ENCODE results near the gene DAP.

DAP gene

DNA sequence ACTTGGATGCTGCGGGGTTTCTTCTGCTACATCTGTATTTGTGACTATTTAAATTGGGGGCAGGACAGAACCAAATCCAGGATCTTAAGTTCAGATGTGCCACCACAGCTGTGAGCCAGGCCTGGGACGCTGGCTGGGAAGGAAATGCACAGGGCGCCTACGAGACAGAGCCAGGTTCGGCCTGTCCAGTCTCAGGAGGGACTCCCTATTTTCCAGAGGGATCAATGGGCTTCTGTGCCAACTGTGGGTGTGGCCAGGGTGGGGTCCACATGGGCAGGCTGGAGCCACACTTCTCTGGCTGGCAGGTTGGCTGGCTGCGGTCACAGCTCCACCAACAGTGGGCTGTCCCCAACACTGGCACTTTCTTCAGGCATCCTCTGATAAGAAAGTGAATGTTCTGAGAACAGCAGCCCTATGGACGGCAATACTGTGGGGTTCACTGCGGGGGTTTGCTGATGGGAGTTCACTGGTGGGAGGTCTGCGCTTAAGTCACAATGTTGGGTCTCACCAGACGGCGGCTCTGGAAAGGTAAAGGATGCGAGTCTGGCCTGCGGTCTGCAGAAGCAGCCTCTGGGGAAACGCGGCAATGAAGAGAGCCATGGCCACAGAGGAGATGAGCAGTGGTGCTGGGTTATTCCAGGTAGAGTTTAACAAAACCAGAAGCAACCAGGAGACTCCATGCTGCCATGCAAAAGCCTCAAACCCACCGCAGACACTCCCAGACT, 78.1 kb downstream of the DAP start:
- H3K27me3 ChIP-seq (ENCODE audit: control insufficient read depth in 1 of 2, insufficient read depth in 2 of 2, low read length in 2 of 2) = no peaks in the 10 kb centered on the region
- no peaks in the 10 kb centered on the region for H3K9me3 ChIP-seq (ENCODE audit: low read length)
- no peak overlapping the region for H3K4me3 ChIP-seq (ENCODE audit: low read depth in 1 of 2, low read length in 2 of 2)
- H3K9ac ChIP-seq (ENCODE audit: low read length) = no peak overlapping the region
- H3K4me1 ChIP-seq (ENCODE audit: insufficient read depth, low read length) = no peaks in the 10 kb centered on the region
- H3K27ac ChIP-seq (ENCODE audit: low read depth, low read length) = no peak overlapping the region
- peaks cover 44% of the 10 kb centered on the region for H3K36me3 ChIP-seq (ENCODE audit: insufficient read depth, low read length)

DNA sequence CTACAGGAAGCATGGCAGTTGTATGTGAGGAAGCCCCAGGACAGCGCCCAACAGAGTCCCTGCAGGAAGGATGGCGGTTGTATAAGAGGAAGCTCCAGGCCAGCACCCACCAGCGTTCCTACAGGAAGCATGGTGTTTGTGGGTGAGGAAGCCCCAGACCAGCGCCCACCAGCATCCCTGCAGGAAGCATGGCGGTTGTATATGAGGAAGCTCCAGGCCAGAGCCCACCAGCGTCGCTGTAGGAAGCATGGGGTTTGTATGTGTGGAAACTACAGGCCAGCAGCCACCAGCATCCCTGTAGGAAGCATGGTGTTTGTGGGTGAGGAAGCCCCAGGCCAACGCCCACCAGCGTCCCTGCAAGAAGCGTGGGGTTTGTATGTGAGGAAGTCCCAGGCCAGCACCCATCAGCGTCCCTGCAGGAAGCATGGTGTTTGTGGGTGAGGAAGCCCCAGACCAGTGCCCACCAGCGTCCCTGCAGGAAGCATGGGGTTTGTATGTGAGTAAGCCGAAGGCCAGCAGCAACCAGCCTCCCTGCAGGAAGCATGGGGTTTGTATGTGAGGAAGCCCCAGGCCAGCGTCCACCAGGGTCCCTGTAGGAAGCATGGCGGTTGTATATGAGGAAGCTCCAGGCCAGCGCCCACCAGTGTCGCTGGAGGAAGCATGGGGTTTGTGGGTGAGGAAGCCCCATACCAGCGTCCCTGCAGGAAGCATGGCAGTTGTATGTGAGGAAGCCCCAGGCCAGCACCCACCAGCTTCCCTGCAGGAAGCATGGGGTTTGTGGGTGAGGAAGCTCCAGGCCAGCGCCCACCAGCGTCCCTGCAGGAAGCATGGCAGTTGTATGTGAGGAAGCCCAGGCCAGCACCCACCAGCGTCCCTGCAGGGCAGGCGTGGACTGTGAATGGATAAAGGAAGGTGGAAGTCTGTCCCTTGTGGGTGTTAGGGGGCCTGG, 79.0 kb downstream of the DAP start:
- no peak overlapping the region for H3K4me3 ChIP-seq (ENCODE audit: low read depth in 1 of 2, low read length in 2 of 2)
- H3K27ac ChIP-seq (ENCODE audit: low read depth, low read length) = no peak overlapping the region
- H3K36me3 ChIP-seq (ENCODE audit: insufficient read depth, low read length) = peaks cover 48% of the 10 kb centered on the region
- no peaks in the 10 kb centered on the region for H3K4me1 ChIP-seq (ENCODE audit: insufficient read depth, low read length)
- no peaks in the 10 kb centered on the region for H3K9me3 ChIP-seq (ENCODE audit: low read length)
- H3K27me3 ChIP-seq (ENCODE audit: control insufficient read depth in 1 of 2, insufficient read depth in 2 of 2, low read length in 2 of 2) = no peaks in the 10 kb centered on the region
- no peak overlapping the region for H3K9ac ChIP-seq (ENCODE audit: low read length)

DNA sequence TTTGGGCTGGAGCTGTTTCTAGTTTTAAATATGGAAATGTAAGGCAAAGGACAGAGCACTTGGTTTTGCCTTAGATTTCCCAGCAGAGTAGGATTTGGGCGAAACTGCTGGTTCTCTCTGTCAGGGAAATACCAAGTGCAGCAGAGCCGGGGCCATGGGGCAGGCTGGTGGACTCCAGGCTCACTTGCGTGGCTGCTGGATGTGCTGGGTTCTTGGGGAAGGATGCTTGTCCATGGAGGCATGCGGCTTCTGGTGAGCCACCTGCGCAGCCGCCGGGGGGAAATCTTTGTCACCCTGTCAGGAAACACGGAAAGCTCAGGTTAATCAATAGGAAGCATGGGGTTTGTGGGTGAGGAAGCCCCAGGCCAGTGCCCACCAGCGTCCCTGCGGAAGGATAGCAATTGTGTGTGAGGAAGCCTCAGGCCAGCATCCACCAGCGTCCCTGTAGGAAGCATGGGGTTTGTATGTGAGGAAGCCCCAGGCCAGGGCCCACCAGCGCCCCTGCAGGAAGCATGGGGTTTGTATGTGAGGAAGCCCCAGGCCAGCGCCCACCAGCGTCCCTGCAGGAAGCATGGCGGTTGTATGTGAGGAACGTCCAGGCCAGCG, 80.1 kb downstream of the DAP start:
- peaks cover 48% of the 10 kb centered on the region for H3K36me3 ChIP-seq (ENCODE audit: insufficient read depth, low read length)

DNA sequence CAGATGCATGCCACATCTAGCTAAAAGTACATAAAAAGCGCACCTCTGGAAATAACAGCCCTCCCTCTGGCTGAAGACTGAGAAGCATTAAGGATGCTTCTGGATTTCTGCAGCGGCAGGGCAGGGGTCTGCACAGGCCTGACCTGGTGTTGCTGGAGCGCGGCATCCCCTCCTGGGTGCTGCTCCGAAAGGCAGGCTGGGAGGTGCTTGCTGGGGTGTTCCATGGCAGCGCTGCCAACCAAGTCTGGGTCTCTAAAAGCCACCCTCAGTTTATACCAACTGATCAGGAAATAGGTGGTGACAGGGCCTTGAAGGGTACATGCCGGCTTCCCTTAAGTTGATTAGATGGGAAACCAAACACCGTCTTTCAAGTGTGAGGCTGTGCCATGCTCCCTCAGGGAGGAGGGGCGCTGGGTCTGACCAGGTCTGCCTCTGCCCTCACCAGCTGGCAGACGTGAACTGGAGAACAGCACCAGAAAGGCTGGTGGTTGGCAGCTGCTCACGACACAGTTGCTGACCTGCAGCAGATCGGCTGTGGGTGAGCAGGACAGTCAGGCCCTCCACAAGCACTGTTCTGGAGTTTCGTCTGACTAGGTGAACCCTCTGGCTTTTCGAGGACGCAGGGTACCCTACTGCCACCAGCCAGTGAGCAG, 81.6 kb downstream of the DAP start:
- H3K4me3 ChIP-seq (ENCODE audit: low read depth in 1 of 2, low read length in 2 of 2) = no peak overlapping the region
- no peaks in the 10 kb centered on the region for H3K9me3 ChIP-seq (ENCODE audit: low read length)
- no peak overlapping the region for H3K9ac ChIP-seq (ENCODE audit: low read length)
- H3K36me3 ChIP-seq (ENCODE audit: insufficient read depth, low read length) = peaks cover 48% of the 10 kb centered on the region
- H3K27ac ChIP-seq (ENCODE audit: low read depth, low read length) = no peak overlapping the region
- no peaks in the 10 kb centered on the region for H3K4me1 ChIP-seq (ENCODE audit: insufficient read depth, low read length)
- H3K27me3 ChIP-seq (ENCODE audit: control insufficient read depth in 1 of 2, insufficient read depth in 2 of 2, low read length in 2 of 2) = no peaks in the 10 kb centered on the region

More for the DNA sequence above, 80.1 kb downstream of the DAP start:
- Histone ChIP-seq H3K9me3 (ENCODE audit: low read length) (no peaks in the 10 kb centered on the region), H3K4me3 (ENCODE audit: low read depth in 1 of 2, low read length in 2 of 2) (no peak overlapping the region), H3K27me3 (ENCODE audit: control insufficient read depth in 1 of 2, insufficient read depth in 2 of 2, low read length in 2 of 2) (no peaks in the 10 kb centered on the region), H3K27ac (ENCODE audit: low read depth, low read length) (no peak overlapping the region), H3K4me1 (ENCODE audit: insufficient read depth, low read length) (no peaks in the 10 kb centered on the region), H3K9ac (ENCODE audit: low read length) (no peak overlapping the region)

DNA sequence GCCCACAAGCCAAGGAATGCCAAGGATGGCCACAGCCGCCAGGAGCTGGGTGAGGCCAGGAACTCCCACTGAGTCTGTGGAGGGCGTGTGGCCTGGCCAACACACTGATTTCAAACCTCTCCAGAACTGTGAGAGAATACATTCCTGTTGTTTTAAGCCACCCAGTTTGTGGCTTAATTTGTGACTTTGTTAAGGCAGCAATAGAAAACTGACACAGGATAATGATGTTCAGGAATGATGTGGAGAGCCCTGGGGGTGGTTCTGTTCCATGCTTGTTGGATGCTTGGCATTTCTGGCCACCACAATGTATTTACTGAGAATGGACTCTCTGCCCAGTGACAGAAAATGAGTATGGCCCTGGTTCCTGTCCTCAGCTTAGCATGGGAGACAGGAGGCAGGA, 82.8 kb downstream of the DAP start:
- Histone ChIP-seq H3K27ac (ENCODE audit: low read depth, low read length) (no peak overlapping the region), H3K27me3 (ENCODE audit: control insufficient read depth in 1 of 2, insufficient read depth in 2 of 2, low read length in 2 of 2) (no peaks in the 10 kb centered on the region), H3K9ac (ENCODE audit: low read length) (no peak overlapping the region), H3K9me3 (ENCODE audit: low read length) (no peaks in the 10 kb centered on the region), H3K4me3 (ENCODE audit: low read depth in 1 of 2, low read length in 2 of 2) (no peak overlapping the region), H3K36me3 (ENCODE audit: insufficient read depth, low read length) (peaks cover 46% of the 10 kb centered on the region), H3K4me1 (ENCODE audit: insufficient read depth, low read length) (no peaks in the 10 kb centered on the region)

DNA sequence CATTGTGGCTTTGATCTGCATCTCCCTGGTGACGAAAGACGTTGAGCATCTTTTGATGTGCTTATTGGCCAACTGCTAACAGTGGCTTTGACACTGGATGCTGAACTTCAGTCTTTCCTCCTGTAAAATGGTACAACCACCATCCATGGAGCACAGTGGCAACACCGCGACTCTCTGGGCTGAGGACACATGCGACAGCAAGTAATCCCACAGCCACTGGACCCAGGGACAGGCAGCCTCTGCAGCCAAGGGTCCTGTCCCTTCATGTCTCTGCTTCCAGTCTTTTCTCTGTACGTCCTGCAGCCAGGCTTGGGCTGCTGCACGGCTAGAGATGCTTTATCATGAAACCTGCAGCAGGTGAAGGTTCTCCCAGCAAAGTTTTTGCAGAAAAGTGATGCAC, 83.5 kb downstream of the DAP start:
- Histone ChIP-seq H3K27ac (ENCODE audit: low read depth, low read length) (no peak overlapping the region), H3K4me1 (ENCODE audit: insufficient read depth, low read length) (no peaks in the 10 kb centered on the region), H3K27me3 (ENCODE audit: control insufficient read depth in 1 of 2, insufficient read depth in 2 of 2, low read length in 2 of 2) (no peaks in the 10 kb centered on the region), H3K9ac (ENCODE audit: low read length) (no peak overlapping the region), H3K36me3 (ENCODE audit: insufficient read depth, low read length) (peaks cover 39% of the 10 kb centered on the region), H3K9me3 (ENCODE audit: low read length) (no peaks in the 10 kb centered on the region), H3K4me3 (ENCODE audit: low read depth in 1 of 2, low read length in 2 of 2) (no peak overlapping the region)

DNA sequence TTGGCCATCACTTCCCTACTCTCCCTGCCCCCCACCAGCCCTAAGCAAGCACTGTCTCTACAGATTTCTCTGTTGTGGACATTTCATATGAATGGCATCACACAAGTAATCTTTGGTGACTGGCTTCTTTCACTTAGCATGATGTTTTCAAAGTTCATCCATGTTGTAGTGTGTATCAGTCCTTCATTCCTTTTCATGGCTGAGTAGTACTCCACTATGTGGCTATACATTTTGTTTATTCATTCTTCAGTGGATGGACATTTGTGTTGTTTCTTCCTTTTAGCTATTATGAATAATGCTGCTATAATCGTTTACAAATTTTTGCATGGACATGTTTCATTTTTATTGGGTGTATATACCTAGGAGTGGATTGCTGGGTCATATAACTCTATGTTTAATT, 84.1 kb downstream of the DAP start:
- no peaks in the 10 kb centered on the region for H3K9me3 ChIP-seq (ENCODE audit: low read length)
- no peaks in the 10 kb centered on the region for H3K4me1 ChIP-seq (ENCODE audit: insufficient read depth, low read length)
- no peaks in the 10 kb centered on the region for H3K27me3 ChIP-seq (ENCODE audit: control insufficient read depth in 1 of 2, insufficient read depth in 2 of 2, low read length in 2 of 2)
- H3K9ac ChIP-seq (ENCODE audit: low read length) = no peak overlapping the region
- peaks cover 34% of the 10 kb centered on the region for H3K36me3 ChIP-seq (ENCODE audit: insufficient read depth, low read length)
- no peak overlapping the region for H3K4me3 ChIP-seq (ENCODE audit: low read depth in 1 of 2, low read length in 2 of 2)
- H3K27ac ChIP-seq (ENCODE audit: low read depth, low read length) = no peak overlapping the region

DNA sequence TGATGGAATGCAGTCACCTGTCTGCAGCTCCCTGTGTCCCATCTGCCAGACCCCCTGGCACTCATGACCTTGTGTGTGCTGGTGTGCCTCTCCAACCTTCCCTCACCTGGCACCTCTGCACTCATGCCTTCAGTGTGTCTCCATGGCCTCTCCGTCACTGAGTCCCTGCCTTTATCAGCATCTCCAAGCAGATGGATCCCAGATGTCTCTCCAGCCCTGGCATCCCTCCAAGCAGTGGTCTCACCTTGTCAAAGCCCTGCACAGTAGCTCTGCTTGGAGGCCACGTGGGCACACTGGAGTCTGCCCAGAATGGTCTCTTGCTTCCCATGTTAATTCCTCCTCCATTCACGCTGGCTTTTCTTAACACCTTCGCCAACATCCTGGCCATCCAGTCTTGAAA, 84.8 kb downstream of the DAP start:
- Histone ChIP-seq H3K27ac (ENCODE audit: low read depth, low read length) (no peak overlapping the region), H3K36me3 (ENCODE audit: insufficient read depth, low read length) (peaks cover 33% of the 10 kb centered on the region), H3K27me3 (ENCODE audit: control insufficient read depth in 1 of 2, insufficient read depth in 2 of 2, low read length in 2 of 2) (no peaks in the 10 kb centered on the region), H3K4me3 (ENCODE audit: low read depth in 1 of 2, low read length in 2 of 2) (no peak overlapping the region), H3K9ac (ENCODE audit: low read length) (no peak overlapping the region), H3K4me1 (ENCODE audit: insufficient read depth, low read length) (no peaks in the 10 kb centered on the region), H3K9me3 (ENCODE audit: low read length) (no peaks in the 10 kb centered on the region)

DNA sequence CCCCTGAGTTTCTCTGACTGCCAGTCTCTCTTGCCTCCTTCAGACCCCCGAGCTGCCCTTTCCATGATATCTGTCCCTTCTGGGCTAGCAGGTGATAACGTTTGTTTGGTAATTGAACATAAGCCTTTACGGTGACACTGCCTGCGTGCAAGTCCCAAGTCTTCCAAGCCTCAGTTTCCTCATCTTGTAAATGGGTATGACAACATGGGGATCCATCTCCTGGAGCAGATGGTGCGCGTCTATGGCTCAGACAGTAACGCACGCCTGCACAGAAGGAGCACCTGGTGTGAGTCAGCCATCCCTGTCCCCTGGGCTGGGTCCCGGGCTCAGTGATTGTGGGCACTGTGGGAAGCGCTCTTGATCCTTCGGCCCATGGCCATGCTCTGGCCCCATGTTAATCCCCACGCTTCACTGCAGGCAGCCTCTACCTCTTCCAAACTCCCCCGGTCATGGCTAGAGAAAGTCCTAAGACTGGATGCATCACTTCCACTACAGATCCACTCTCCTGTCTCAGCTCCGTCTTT, 85.8 kb downstream of the DAP start:
- Histone ChIP-seq H3K4me3 (ENCODE audit: low read depth in 1 of 2, low read length in 2 of 2) (no peak overlapping the region), H3K9ac (ENCODE audit: low read length) (no peak overlapping the region), H3K27ac (ENCODE audit: low read depth, low read length) (no peak overlapping the region), H3K9me3 (ENCODE audit: low read length) (no peaks in the 10 kb centered on the region), H3K4me1 (ENCODE audit: insufficient read depth, low read length) (no peaks in the 10 kb centered on the region), H3K27me3 (ENCODE audit: control insufficient read depth in 1 of 2, insufficient read depth in 2 of 2, low read length in 2 of 2) (no peaks in the 10 kb centered on the region), H3K36me3 (ENCODE audit: insufficient read depth, low read length) (peaks cover 23% of the 10 kb centered on the region)

DNA sequence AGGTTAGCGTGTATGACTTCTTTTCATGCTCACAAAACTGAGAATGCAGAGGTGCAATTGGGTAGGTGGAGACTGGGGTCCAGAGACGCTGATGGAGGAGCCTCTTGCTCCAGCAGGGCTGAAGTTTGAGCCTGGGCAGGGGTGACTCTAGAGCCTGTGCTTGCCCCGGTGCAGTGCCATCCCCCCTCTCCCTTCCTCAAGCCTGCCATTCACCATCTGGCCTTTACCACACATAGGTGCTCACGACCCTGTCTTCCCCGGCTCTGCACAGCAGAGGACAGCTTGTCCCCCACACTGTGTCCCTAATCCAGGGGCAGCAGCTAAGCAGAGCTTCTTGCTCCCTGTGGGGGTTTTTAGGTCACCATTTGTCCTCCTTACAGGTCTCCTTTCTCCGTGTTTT, 86.5 kb downstream of the DAP start:
- Histone ChIP-seq H3K36me3 (ENCODE audit: insufficient read depth, low read length) (peaks cover 18% of the 10 kb centered on the region), H3K4me1 (ENCODE audit: insufficient read depth, low read length) (no peaks in the 10 kb centered on the region), H3K9me3 (ENCODE audit: low read length) (no peaks in the 10 kb centered on the region), H3K9ac (ENCODE audit: low read length) (no peak overlapping the region), H3K27me3 (ENCODE audit: control insufficient read depth in 1 of 2, insufficient read depth in 2 of 2, low read length in 2 of 2) (no peaks in the 10 kb centered on the region), H3K27ac (ENCODE audit: low read depth, low read length) (no peak overlapping the region), H3K4me3 (ENCODE audit: low read depth in 1 of 2, low read length in 2 of 2) (no peak overlapping the region)

DNA sequence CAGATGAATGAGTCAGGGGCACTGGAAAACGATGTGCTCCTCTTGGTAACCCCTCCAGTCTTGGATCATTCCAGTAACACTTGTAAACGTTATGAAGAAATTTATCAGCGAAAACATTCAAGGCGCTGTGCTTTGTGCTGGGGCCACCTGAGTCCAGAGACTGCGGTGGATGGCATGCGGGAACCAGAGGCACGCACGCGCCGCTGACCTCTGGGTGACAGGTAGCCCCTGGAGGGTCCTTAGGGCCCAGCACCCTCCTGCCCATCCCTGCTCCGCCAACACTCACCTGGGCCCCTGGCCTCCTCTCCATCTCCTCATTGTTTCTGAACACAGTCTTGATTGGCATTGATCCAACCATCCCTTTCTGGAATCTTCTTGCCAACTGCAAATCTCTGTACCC, 86.9 kb downstream of the DAP start:
- H3K9me3 ChIP-seq (ENCODE audit: low read length) = no peaks in the 10 kb centered on the region

More for the DNA sequence above, 86.9 kb downstream of the DAP start:
- Histone ChIP-seq H3K27ac (ENCODE audit: low read depth, low read length) (no peak overlapping the region), H3K9ac (ENCODE audit: low read length) (no peak overlapping the region), H3K4me3 (ENCODE audit: low read depth in 1 of 2, low read length in 2 of 2) (no peak overlapping the region), H3K4me1 (ENCODE audit: insufficient read depth, low read length) (no peaks in the 10 kb centered on the region), H3K36me3 (ENCODE audit: insufficient read depth, low read length) (peaks cover 13% of the 10 kb centered on the region), H3K27me3 (ENCODE audit: control insufficient read depth in 1 of 2, insufficient read depth in 2 of 2, low read length in 2 of 2) (no peaks in the 10 kb centered on the region)
